GM21619 (cell line): ENCODE measurements around the gene HOXD3.

Experiments used
- ATAC-seq: cut with Tn5 transposase; IDR thresholded peaks from one replicate; pipeline ENCODE4 v1.9.1; 2021; ENCODE audit not compliant: unreplicated experiment

HOXD3 gene

DNA sequence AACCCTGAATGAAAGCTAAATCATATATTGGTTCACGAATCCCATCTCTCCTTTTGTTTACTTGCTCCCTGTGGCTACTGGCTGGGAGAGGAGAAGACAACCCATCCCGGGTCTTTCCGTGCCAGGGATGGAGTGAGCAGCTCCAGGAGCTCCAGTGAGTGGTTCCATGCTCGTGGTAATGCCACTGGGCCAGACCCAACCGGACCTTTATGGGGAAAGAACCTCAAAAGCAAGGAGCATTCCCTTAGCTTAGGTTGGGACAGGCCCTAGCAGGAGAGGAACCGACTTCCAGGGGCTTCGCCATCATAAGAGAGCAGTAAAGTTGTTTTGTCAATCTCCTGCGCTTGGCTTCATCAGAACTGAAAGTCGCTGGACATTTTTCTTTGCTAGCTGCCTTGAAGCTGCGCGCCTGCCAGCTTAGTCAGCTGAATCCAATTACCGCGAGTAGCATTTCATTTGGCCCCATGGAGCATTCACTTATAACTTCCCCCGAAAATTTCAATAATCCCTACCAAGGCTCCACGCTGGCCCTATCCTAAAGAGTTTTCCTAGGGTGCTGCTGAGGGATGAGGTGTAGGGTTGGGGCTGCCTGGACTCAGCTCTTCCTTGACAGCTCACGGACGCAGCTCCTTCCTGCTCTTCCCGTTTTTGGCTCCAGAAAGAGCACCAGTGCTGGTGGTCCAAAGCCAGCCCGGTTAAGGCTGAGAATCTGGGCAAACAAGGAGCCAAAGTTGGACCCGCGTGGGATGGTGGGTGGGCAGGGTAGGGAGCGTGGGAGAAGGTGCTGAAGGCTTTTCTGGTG lies 4.9 kb downstream of the HOXD3 start:
- ATAC-seq = no peak

DNA sequence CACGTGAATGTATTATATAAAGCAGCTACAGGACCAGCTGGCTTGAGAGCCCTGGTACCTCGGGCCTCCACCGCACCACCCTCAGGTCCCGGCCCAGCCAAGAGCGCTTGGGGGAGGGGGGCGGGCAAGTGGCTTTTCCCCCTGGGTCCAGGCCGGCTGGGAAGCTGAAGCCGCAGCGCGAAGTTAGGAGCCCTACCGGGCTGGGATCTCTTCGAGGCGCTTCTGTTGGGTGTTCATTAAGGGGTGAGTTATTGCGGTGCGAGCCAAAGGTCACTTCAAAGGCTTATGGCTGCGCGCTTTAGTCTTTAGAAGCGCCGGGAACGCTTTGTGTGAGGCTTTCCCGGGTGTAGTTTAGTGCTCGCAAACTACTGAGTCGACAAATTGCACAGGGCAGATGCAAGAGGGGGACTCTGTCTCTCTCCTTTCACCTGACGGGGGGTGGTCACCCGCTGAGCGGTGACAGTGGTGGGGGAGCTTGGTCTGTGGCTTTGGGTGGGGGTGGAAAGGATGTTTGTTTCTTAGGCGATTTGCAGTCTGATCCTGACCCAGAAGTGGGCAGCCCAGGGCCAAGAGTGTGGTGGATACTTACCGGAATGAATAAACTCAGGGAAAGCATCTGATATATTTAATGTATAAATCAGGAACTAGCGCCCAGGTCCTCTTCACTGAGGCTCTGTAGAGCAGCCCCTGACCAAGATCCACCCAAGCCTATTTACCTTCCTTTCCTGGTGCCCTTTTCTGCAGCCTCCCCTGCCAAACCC lies 6.0 kb downstream of the HOXD3 start:
- ATAC-seq = no peak

DNA sequence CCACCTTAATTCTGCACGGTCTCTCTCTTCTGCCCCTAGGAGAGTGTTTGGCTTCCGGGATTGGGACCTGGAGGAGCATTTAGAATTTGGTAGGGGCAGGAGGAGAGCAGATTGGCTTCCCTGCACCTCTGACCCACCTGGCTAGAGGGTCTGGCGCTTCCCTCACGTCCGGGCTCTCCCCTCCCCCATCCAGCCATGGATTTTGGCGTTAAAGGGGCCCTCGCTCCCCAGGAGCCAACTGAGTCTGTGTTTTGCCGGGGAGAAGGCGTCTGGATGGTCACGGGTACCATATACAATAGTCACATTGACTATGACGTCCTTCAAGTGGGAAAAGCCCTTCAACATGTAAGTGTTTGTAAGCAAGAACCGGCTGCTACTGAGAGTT lies 6.6 kb downstream of the HOXD3 start:
- no peak for ATAC-seq

DNA sequence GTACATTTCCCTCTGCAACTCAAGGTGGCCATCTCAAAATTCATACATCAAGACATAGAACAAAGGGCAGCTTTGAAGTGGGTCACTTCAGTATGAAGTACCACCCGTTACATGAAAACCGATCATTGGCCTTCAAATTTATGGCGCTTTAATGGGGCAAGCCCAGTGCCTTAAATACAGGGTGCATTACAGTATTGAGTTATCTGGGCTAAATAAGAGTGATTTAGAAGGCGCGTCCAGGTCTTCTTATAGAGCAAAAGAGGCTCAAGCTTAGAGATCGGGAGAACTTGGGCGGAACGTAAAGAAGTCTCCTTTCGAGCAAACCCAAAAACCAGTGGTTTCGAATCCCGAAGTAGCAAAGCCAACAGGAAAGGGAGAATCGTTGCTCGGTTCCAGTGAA lies 7.1 kb downstream of the HOXD3 start:
- no peak for ATAC-seq

GRCh38 chr2:176164611-176165369 lies 7.7 kb downstream of the HOXD3 start:
- ATAC-seq = no peak

DNA sequence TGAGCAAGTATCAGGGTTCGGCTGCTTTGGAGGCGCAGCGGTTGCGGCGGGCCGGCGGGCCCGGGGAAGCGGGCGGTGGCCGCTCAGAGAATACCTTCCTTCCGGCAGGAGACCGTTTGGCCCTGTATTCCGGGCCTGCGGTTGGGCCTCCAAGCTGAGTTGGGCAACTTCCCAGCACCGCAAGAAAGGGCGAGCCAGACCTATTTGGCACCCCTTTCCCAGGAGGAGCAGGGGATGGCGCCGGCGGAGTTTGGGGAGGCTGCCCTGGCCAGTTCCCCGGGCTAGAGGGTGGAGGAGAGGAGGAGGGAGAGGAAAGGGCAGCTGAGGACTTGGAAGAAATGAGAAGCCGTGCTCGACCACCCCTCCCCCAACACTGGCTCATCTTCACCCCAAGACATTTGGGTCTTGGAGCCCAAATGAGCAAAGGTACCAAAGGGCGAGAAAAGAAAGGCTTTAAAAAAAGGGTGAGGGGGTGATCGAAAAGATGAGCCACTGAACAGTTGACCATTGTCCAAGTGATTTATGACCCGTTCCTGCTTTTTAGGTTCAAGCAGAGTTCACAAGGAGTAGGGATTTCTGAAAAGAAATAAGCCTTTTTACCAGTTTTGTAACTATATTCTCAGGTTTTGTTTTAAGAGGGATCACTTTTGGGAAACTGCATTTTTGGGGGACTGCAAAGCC lies 8.4 kb downstream of the HOXD3 start:
- ATAC-seq = no peak

DNA sequence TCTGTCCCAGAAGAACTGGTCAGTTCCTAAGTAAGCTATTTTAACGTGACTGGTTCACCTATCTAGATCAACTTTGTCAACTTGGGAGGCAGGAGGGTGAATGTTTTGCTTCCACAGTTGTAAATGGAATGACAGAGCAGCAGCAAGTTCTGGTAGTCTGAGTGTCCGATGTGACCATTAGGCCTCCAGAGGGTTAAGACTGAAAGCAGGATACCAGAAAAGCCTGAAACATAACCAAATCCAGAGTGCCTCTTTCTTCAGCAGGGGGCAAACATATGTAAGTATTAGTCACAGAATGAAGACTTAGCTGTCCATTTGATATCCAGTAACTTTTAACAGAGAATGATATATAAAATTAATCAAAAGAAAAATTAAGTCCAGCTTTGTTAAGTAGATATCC lies 9.2 kb downstream of the HOXD3 start:
- ATAC-seq = no peak

DNA sequence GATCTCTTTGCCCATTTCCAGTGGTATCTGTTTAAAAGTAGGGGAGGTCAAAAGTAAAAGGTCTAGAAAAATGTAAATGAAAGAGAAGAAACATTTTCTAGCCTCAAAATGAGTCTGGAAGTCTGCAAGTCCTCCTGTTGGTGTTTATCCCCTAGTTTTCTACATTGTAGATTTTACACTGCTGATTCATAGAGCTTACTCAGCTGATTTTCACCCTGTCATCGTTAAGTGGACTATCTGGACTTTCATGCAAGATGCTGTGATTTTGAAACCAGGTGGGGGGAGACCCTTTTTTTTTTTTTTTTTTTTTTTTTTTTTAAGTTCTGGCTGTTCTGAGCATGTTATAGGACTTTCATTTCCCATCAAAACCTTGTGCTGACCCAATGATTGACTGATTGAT lies 10.3 kb downstream of the HOXD3 start:
- ATAC-seq = no peak

DNA sequence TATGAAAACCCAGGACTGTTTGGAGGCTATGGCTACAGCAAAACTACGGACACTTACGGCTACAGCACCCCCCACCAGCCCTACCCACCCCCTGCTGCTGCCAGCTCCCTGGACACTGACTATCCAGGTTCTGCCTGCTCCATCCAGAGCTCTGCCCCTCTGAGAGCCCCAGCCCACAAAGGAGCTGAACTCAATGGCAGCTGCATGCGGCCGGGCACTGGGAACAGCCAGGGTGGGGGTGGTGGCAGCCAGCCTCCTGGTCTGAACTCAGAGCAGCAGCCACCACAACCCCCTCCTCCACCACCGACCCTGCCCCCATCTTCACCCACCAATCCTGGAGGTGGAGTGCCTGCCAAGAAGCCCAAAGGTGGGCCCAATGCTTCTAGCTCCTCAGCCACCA lies 12.1 kb downstream of the HOXD3 start:
- no peak for ATAC-seq

- no peak for ATAC-seq
Measured at GRCh38 chr2:176169711-176170110, 12.6 kb downstream of the HOXD3 start.

GRCh38 chr2:176170602-176171305 lies 13.6 kb downstream of the HOXD3 start:
- ATAC-seq = no peak

- ATAC-seq = no peak
Measured at GRCh38 chr2:176171351-176172006, 14.4 kb downstream of the HOXD3 start.

- ATAC-seq = no peak
Measured at GRCh38 chr2:176172007-176172894, 15.1 kb downstream of the HOXD3 start.

GRCh38 chr2:176172895-176173566 lies 15.9 kb downstream of the HOXD3 start:
- ATAC-seq = no peak

DNA sequence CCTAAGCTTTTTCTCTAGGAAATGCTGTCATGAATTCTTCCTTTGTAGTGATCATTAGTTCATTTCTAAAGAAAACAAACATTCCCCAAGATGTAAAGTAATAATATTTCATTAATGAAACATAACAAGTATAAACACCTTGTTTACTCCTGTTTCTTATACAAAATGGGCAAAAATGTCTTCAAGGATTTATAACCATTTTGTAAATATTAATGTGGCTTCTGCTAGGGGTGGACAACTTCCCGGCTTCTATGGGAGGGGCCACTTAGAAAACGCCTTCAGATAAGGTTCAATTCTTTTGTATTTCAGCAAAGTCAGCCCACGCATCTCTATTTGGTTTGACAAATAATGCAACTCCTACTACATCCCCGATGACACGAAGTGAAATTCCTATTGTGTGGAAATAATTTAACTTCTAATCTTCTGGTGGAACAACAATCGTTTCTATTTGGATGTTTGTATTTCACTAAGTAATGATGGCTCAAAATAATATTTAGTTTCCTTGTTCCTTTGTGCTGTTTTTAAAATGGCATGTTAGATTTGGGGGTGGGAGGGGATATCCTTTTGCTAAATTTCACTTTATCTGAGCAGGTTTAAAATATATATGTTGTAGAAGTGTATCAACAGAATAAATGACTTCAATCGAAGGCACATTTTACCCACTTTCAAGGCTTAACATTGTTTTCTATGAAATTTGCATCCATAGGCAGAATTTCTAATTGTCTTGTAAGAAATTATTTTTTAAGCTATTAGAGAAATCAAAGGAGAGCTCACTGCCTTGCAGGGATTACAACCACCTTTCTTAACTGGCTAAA lies 16.7 kb downstream of the HOXD3 start:
- ATAC-seq = no peak

- no peak for ATAC-seq
Measured at GRCh38 chr2:176174382-176174823, 17.3 kb downstream of the HOXD3 start.

DNA sequence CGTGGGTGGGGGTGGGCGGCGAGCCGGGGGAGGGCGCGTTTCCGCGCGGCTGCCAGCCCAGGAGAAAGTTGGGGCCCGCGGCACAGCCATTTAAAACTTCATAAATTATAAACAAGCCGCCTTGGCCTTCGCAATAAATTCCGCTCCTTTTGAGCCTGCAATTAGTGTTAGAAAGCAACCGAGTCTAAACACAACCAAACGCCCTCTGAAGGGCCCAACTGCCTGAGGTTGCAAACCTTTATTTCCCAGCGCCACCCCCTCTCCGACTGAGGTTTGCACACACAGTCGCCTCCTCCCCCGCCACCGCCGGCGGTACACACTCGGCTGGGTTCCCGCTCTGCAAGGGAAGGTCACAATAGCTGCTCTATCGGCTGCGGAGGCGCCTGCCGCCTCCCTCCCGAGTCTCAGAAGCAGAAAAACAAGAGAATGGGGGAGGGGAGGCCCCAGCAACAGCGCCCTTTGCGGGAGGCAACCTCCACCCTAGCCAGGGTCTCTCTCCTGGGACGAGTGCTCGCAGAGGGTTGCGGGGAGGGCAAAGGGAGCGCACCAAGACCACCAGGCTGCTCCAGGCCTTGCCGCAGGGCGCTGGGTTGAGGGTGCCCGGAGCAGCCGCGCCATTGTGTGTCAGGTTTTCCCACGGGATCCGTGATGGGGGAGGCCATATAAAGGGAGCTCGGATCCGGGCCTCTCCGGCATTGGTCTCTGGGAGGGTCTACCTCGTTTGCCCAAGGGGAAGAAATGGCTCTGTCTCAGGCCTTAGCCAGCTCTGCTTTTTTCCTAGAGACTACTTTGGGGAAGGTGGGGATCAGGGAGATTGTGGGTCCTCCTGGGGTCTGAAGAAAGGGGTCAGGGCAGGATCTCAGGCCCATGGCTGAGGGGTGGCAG lies 18.0 kb downstream of the HOXD3 start:
- ATAC-seq = no peak
